Fibroblast of skin of right quadriceps (primary cell): ENCODE data around the gene ATP2B1.
"Not testable (repeated sequence)": the region's sequence is repeated elsewhere in the genome, so short reads cannot be mapped to it uniquely, and the experiment has no call there.

Experiments
- DNase-seq: peaks from one replicate; pipeline ENCODE4 v3.0.0-alpha.2; 2013

The ATP2B1 gene

DNA sequence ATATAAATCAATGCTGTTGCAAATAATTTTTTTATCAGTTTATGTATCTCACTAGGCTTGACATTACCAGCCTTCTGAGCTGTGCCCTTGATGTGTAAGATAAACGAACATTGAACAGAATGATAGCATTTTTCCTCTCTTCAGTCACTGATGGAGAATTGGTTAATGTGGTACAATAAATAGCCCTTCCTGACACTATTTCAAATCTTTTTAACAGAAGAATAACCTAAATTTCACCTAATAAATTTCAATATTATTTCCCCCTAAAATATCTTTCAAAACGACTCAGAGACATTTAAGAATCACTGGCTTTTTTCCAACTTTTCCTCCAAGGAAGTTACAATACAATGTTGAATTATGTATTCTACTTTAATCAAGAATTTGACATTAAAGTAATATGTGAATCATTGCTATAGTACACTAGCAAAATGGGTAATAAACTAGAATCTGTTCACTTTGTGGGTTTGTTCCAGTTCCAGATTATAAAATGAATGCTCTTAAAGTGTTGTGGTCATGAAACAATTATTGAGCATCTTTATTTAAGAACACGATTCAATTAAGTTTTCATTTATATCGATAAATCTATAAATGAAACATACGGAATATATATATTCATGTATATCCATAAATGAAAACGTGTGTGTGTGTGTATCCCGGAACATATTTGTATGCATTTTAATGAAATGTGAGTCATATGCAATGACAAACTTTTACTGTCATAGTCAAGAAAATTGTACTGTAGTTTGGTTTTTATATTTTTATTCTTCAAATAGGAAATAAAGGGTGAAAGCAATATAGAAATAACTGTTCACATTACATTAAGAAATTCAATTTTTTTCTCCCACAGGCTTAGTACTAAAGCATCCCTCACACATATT lies 2.5 kb upstream of the ATP2B1 start:
- no peak for DNase-seq

DNA sequence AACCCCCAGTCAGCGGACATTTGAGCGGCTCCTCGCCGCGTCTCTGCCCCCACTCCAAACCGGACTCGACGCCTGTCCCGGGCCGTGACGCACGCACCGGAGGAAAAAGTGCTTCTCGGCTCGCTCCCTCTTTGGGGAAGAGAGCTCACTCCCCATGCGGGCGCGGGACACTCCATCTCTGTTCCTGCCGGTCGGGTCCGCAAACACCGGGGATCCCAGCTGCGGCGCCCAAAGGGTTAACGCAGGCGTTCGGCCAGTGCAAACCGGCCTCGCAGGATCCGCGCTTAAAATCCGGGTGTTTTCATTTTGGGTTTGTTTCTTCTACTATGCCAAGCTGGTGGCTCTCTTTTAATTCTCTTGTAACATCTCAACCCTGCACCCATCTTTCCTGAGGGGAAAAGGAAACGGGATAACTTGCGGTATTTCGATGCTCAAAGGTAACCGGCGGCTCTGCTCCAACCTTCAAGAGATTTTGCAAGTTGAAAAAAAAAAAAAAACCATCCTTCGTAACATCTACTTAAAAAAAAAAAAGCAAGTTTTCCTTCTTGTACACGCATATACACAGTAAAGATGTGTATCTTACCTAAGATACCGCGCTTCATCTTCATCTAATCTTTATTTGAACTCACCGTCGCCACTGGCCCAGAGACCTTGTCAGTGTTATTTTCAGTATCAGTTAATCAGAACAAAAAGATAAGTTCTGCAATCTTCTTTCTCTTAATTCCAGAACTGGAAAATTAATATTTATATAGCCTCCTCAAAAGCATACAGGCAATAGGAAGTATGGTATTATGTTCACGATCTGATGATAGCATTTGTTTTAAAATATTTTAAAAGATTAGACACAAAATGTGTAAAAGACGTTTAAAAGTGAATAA lies 1.6 kb upstream of the ATP2B1 start:
- no peak for DNase-seq

DNA sequence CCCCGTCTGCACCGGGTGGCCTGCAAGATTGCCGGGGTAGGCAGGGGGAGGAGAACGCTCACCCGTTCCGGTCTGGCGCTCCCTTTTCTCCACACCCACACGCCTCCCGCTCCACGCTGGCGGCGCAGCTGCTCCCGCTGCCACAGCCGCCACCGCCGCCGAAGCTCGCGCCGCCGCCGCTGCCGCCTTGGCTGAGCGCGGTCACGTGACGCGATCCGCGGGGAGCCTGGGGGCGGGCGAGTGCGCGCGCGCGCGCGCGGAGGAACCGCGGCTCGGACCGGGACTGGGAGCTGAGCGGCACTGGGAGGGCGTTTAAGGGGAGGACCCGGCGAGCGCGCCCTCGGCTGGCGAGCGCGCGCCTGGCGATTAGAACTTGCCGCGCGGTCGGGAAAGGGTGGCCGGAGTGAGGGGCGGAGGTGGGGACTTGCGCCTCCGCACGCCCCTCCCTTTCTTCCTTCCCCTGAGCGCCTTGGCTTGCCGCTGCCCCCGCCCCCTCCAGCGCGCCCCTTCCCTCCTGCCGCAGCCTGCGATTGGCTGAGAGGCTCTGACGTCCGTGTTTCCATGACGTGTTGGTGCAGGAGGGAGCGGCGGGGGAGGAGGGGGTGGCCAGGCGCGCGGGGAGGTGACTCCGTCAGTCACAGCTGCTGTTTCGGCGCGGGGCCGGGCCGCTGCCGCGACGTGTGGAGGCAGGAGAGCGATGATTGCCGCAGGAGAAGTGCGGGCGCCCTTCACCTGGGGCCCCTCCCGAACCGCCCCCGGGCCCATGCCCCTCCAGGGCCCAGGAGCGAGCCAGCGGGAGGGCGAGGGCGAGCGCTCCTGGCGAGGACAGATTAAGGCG lies 738 bp upstream of the ATP2B1 start:
- DNase-seq = peak; percentile 99

DNA sequence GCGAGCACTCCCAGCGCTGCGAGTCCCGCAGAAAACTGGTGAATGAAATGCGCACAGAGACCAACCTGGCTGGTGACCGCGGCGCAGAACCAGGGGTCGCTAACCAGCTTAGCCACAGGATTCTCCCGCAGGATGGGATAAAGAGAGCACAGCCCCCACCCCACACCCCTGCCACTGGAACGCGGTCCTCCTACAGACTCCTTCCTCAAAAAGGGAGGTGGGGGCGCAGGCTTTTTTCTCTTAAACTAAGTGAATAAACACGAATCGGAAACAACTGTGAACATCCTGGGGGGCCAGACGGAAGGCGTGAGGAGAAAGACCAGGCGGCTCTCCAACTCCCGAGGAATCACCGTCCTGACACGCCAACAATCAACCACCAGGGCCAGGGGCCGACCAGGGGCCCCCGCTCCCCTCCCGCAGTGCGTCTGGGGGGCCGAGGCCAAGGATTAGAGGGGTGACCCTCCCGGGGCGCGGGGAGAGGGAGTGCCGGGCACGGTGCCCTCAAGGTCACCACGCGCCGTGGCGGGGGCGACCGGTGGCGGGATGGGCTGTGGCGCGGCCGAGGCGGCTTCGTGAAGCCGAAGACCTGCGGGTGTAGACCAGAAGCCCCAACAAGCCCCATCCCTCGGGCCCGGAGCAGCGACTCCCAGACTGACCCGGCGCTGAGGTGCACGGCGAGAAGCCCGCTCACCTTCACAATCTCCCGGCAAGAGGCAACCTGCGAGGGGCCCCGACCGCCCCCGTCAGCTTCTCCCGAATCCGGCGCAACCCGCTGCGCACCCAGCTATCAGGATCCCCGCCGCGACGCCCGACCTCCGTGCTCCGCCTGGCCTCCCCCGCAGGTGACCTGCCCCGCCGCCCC lies 704 bp downstream of the ATP2B1 start:
- no peak for DNase-seq

DNA sequence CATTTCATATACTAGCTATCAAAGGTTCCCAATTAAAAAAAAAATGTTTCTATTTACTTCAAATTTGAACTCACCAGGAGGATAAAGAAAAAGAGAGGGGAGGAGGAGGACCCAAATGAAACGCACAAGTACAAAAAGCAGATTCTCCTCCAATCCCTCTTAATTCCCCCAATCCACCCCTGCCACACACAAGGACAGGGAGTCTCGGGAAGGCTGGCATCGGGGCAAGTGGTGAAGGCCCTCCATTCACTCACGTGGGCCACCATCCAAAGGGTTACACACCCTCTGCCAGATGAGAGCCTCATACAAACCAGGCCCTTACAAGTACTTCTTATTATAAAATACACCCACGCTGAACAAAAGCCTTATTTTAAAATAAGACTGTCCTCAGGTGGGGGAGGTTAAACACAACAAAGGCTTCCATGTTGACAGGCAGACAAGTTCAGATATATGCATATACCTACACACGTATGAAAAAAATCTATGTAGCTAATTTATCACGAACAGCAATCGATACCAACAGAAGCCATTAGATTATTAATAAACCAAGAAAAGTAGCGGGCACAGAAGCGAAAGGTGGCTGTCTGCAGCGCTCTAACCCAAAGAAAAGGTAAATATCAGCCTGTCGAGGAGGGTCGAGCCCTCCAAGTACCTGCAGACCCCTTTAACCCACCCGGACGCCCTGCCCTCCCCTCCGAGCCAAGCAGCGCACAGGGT lies 1.5 kb downstream of the ATP2B1 start:
- DNase-seq = no peak

DNA sequence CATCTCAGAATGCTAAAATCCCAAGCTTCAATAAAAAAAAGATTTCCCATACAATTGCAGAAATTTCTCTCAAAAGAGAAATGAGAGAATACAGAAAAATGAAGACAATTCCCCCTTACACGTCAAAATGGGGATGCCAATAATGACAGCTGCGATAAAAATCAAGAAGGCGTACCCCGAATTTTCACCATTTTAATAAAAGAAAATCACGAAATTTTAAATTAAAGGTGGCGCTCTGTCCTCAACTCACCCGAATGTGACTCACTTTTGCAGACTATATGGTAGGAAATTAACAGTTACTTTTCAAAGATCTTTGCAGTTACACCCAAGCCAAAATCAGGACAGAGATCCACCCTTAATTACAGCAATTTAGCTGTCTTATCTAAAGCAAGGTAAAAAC lies 2.1 kb downstream of the ATP2B1 start:
- DNase-seq = no peak

DNA sequence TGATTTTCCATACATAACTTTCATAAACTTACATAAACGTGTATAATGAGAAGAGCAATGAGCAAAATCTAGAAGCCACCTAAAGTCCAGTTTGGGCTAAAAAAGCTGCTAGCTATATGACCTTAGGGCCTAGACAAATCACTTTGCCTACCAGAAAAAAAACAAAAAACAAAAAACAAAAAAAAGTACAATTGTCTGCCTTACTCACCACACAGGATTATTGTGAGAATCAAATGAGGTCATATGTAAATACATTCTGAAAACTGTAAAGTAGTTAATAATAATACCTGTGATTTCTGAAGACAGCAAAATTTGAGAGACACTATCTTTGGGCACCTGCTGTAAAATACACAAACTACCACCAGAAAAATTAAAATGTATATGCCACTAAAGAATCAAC lies 4.2 kb downstream of the ATP2B1 start:
- DNase-seq = no peak

GRCh38 chr12:89703768-89704167 lies 4.9 kb downstream of the ATP2B1 start:
- no peak for DNase-seq

DNA sequence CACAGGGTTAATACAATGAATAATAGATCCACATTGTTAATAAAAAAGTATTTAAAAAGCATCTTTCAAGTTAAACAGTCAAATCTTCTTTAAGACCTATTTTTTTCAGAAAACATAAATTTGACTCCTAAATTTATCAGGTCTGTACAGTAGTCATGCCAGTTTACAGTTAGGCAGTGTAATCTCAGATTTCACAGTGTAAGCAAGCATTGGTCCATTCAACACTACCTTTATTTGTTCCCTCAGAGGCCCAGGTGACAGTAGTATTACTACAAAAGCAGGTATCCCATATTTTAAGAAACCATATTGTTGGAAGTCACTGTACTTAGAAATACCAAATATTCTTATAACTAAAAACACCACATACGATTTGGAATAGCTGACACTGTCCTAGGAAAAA lies 6.1 kb downstream of the ATP2B1 start:
- DNase-seq = no peak

GRCh38 chr12:89701606-89702206 lies 6.9 kb downstream of the ATP2B1 start:
- DNase-seq = no peak

DNA sequence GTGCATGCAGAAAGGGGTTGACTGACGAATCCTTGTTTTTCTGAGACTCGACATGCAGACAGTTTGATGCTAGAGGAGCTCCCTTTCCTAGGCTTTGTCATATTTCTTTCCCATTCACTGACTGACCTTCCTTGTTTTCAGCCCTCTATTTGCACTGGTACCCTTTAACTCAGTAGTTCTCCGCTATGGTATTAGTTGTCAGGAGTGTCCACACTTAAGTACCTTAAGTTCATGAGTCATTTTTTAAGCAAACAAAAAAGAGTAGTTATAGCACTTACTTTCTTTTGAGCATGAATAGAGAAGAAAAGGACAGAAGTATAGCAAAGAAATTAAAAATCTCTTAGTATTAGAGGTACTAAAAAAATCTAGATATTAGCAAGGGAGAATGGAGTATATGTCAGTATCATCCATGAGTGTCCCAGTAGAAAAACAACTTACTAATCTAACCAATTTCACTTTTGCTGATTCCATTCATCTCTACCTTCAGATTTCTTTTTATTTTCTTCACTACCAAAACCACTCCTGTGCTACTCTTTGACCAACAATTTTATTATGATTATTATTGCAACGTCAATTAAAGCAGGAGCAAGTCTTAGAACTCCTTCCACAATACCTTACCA lies 8.3 kb downstream of the ATP2B1 start:
- no peak for DNase-seq

- no peak for DNase-seq
Measured at GRCh38 chr12:89698607-89699006, 10.0 kb downstream of the ATP2B1 start.

DNA sequence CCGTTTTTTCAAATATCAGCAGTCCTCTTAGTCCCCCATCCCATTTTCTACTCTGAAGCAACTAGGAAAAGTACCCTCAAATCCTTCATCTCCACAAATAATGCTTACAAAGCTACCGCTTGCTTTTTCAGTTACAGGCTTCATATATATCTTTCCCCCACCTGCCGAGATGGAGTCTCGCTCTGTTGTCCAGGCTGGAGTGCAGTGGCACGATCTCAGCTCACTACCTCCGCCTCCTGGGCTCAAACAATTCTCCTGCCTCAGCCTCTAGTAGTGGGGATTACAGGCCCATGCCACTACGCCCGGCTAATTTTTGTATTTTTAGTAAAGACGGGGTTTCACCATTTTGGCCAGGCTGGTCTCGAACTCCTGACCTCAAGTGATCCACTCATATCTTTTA lies 10.9 kb downstream of the ATP2B1 start:
- DNase-seq = not testable (repeated sequence)

DNA sequence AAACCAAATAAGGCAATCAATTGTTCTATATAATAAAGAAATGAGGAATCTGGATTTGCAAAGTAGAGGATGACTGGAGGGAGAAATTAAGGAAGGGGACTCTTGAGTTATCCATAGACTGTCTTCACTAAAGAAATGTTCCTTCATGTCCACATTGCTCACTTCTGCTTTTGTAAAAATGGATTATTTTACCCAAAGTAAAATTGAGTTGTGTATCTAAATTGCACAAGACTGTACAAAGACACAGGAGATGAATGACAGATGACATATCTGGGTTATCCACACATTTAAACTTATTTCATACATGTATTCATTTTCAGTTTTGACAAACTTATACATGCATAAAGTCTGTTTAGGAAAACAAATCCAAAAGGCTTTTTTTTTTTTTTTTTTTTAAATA lies 11.3 kb downstream of the ATP2B1 start:
- DNase-seq = no peak

GRCh38 chr12:89695830-89696229 lies 12.8 kb downstream of the ATP2B1 start:
- no peak for DNase-seq

DNA sequence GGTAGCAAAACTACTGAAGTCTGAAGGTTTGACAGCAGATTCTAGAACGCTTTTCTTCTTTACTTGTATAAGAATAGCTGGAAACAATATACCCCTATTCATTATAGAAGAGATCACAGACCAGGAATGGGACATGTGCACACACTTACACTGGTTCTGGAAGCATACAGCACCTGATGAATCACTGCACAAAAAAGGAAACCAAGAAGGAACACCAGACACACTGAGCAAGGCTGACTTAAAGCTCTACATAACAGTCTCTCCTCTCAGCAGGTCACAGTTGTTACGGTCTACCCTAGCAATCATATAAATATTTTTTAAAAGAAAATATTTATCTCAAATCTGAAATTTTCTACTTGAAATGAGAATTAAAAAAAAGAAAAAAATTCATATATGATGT lies 13.5 kb downstream of the ATP2B1 start:
- peak; percentile 37 for DNase-seq

- DNase-seq = no peak
Measured at GRCh38 chr12:89694542-89694941, 14.1 kb downstream of the ATP2B1 start.

DNA sequence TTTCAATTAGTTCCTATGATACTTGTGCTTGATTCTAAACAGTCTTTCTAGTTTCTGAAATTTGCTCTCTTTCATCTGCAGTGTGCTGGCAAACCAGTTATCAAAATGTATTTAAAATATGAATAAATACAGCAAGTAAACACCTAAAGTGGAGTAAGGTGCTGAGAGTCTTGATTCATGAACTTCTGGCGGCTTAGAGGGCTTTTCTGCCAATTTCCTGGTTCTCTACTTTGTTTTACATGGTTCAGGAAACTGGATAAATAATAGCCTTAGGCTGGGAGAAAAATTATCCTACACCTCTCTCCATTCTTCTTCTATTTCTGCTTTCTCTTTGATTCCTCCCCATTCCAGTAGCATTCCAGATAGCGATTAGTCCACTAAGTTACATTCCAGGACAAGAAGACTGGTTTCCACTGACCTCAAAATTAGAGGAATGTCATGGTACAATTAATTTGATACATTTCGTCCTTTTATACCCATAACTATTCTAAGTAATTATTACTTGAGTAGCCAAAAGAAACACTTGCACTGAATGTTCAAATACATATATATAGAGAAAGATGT lies 14.9 kb downstream of the ATP2B1 start:
- DNase-seq = peak; percentile 37

GRCh38 chr12:89692439-89692838 lies 16.2 kb downstream of the ATP2B1 start:
- no peak for DNase-seq

DNA sequence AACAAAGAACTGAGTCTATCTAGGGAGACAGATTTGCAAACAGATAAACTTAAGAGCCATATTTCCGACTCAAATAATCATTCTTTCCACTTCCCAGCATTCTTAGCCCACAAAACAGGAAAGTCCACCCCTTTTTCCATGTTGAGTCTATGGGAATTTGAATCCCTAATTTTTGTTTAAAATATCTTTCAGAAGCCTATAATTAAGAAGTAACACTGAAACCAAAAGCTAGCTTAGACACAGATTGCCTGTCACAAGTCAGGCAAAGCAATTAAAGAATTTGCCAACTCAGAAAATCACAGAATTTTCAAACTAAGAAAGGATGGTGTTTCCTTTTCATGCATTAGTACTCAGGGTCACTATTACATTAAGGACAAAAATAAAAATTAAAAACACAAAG lies 17.0 kb downstream of the ATP2B1 start:
- no peak for DNase-seq
